ENCODE measurements around the gene PGR. TPM values are rescaled to one million over a fixed set of nuclear protein-coding genes. Genes with fewer than 3 reads are reported as not detected.

The PGR gene
- total RNA-seq, 1 donor from 2014 or later, result 0.27 TPM

- Mint-ChIP-seq H3K36me3 (ENCODE audit: unreplicated experiment) (no peaks in the 10 kb centered on the region), H3K4me3 (ENCODE audit: unreplicated experiment) (no peak overlapping the region), H3K27ac (ENCODE audit: unreplicated experiment) (no peak overlapping the region), H3K4me1 (ENCODE audit: low read depth, unreplicated experiment) (no peaks in the 10 kb centered on the region), H3K9me3 (ENCODE audit: unreplicated experiment) (no peaks in the 10 kb centered on the region), H3K27me3 (ENCODE audit: unreplicated experiment) (no peaks in the 10 kb centered on the region)
- DNase-seq, result no peak
- TF ChIP-seq CTCF (IDR thresholded peaks at IDR 0.05; ENCODE audit: partially characterized antibody, unreplicated experiment), result no peak
These were observed 76.1 kb downstream of the PGR start for GRCh38 chr11:101053492-101053891.

- Mint-ChIP-seq H3K4me1 (ENCODE audit: low read depth, unreplicated experiment) (no peaks in the 10 kb centered on the region), H3K27me3 (ENCODE audit: unreplicated experiment) (no peaks in the 10 kb centered on the region), H3K9me3 (ENCODE audit: unreplicated experiment) (no peaks in the 10 kb centered on the region), H3K27ac (ENCODE audit: unreplicated experiment) (no peak overlapping the region), H3K4me3 (ENCODE audit: unreplicated experiment) (no peak overlapping the region), H3K36me3 (ENCODE audit: unreplicated experiment) (no peaks in the 10 kb centered on the region)
- DNase-seq, result no peak
- TF ChIP-seq CTCF (IDR thresholded peaks at IDR 0.05; ENCODE audit: partially characterized antibody, unreplicated experiment), result no peak
These were observed 77.9 kb downstream of the PGR start for GRCh38 chr11:101051677-101052076.

GRCh38 chr11:101049813-101050212, 79.8 kb downstream of the PGR start:
- no peaks in the 10 kb centered on the region for H3K4me1 Mint-ChIP-seq (ENCODE audit: low read depth, unreplicated experiment)
- no peak overlapping the region for H3K27ac Mint-ChIP-seq (ENCODE audit: unreplicated experiment)
- no peak for TF ChIP-seq CTCF (IDR thresholded peaks at IDR 0.05; ENCODE audit: partially characterized antibody, unreplicated experiment)
- no peaks in the 10 kb centered on the region for H3K9me3 Mint-ChIP-seq (ENCODE audit: unreplicated experiment)
- no peak overlapping the region for H3K4me3 Mint-ChIP-seq (ENCODE audit: unreplicated experiment)
- H3K27me3 Mint-ChIP-seq (ENCODE audit: unreplicated experiment), result no peaks in the 10 kb centered on the region
- DNase-seq, result no peak
- no peaks in the 10 kb centered on the region for H3K36me3 Mint-ChIP-seq (ENCODE audit: unreplicated experiment)

- no peak for DNase-seq
- Mint-ChIP-seq H3K4me1 (ENCODE audit: low read depth, unreplicated experiment) (no peaks in the 10 kb centered on the region), H3K36me3 (ENCODE audit: unreplicated experiment) (no peaks in the 10 kb centered on the region), H3K4me3 (ENCODE audit: unreplicated experiment) (no peak overlapping the region), H3K27ac (ENCODE audit: unreplicated experiment) (no peak overlapping the region), H3K27me3 (ENCODE audit: unreplicated experiment) (no peaks in the 10 kb centered on the region), H3K9me3 (ENCODE audit: unreplicated experiment) (no peaks in the 10 kb centered on the region)
- no peak for TF ChIP-seq CTCF (IDR thresholded peaks at IDR 0.05; ENCODE audit: partially characterized antibody, unreplicated experiment)
These were observed 80.5 kb downstream of the PGR start for GRCh38 chr11:101049123-101049522.

- H3K27ac Mint-ChIP-seq (ENCODE audit: unreplicated experiment), result no peak overlapping the region
- H3K9me3 Mint-ChIP-seq (ENCODE audit: unreplicated experiment), result no peaks in the 10 kb centered on the region
- no peak for DNase-seq
- H3K4me1 Mint-ChIP-seq (ENCODE audit: low read depth, unreplicated experiment), result no peaks in the 10 kb centered on the region
- no peaks in the 10 kb centered on the region for H3K27me3 Mint-ChIP-seq (ENCODE audit: unreplicated experiment)
- no peak overlapping the region for H3K4me3 Mint-ChIP-seq (ENCODE audit: unreplicated experiment)
- no peak for TF ChIP-seq CTCF (IDR thresholded peaks at IDR 0.05; ENCODE audit: partially characterized antibody, unreplicated experiment)
- no peaks in the 10 kb centered on the region for H3K36me3 Mint-ChIP-seq (ENCODE audit: unreplicated experiment)
These were observed 81.1 kb downstream of the PGR start for GRCh38 chr11:101048479-101048878.

All from glutamatergic neuron (in vitro differentiated cells).